Measurements from ENCODE around the gene MDM2. TPM values are rescaled to one million over a fixed set of nuclear protein-coding genes. Genes with fewer than 3 reads are reported as not detected.
A peak's percentile ranks its signal among the peaks of the same experiment; 100 is the strongest.

Gene MDM2
- total RNA-seq = 100 to 1,000 TPM in 1 of 4 donors, 10 to 100 TPM in 3; 64.0 to 124 (median 85.0) TPM

DNA sequence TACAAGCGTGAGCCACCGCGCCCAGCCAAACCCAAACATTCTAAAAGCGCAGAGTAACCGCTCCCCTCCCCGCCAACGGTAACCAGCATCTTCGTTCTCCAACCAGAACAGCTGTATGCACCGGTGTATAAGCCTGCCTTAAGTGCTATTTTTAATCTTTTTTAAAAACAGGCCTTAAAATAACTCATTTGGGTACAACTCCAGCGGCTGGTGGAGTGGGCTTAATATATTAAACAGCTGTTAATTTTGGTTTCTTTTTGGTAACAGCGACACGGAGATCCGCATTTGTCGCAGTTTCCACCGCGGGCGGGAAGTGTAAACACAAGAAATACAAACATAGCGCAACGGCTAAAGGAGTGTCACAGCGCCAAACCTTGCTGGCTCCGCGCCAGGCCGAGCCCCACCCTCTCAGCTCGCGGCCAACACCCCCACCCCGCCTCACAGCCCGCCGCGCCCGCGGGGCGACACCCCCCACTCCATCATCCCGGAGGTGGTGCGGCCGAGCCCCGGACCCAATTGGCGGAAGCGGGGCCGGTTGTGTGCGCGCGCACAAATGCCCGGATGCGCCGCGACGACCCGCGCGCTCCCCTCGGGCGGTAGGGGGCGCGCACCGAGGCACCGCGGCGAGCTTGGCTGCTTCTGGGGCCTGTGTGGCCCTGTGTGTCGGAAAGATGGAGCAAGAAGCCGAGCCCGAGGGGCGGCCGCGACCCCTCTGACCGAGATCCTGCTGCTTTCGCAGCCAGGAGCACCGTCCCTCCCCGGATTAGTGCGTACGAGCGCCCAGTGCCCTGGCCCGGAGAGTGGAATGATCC, at the start of gene MDM2:
MDM2 (plus strand) TSS at position 602 of the 812 bp plus-strand sequence. CDS start 301 bp downstream, outside the sequence.
- peak; percentile 92 to 95 for DNase-seq
- TF ChIP-seq POLR2A (IDR thresholded peaks at IDR 0.05) = peak; percentile 70 to 91
- TF ChIP-seq, protein P1, sequence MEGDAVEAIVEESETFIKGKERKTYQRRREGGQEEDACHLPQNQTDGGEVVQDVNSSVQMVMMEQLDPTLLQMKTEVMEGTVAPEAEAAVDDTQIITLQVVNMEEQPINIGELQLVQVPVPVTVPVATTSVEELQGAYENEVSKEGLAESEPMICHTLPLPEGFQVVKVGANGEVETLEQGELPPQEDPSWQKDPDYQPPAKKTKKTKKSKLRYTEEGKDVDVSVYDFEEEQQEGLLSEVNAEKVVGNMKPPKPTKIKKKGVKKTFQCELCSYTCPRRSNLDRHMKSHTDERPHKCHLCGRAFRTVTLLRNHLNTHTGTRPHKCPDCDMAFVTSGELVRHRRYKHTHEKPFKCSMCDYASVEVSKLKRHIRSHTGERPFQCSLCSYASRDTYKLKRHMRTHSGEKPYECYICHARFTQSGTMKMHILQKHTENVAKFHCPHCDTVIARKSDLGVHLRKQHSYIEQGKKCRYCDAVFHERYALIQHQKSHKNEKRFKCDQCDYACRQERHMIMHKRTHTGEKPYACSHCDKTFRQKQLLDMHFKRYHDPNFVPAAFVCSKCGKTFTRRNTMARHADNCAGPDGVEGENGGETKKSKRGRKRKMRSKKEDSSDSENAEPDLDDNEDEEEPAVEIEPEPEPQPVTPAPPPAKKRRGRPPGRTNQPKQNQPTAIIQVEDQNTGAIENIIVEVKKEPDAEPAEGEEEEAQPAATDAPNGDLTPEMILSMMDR (IDR thresholded peaks at IDR 0.05) = peak; percentile 71 to 89 (median 81)
- Histone ChIP-seq H3K27ac (peak within 1 kb of the TSS; percentile 98 to 99), H3K27me3 (no peaks in the 10 kb centered on the region), H3K36me3 (no peaks in the 10 kb centered on the region), H3K9me3 (no peaks in the 10 kb centered on the region), H3K4me3 (peak within 1 kb of the TSS; percentile 78 to 99), H3K4me1 (peaks cover 0 to 9% of the 10 kb centered on the region in 2 donors)
- intact Hi-C loops (cut with DNase I; ENCODE audit: low total_unique reads) = no loop called here

DNA sequence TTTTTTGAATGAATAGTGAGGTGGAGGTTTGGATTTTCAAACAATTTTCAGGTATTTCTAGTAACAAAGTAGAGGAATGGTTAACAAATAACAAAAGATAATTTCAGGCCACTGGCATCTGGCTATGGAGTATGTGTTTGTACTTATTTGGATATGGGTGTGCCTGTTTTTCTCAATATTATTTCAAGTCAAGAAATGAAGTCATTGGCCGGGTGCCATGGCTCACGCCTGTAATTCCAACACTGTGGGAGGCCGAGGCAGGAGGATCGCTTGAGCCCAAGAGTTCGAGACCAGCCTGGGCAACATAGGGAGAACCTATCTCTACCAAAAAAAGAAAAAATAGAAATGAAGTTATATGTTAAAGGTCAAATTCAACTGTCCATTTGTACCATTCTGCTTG, 48.1 kb upstream of the MDM2 start:
- TF ChIP-seq, protein P1 (IDR thresholded peaks at IDR 0.05) = no peak
- no peak for TF ChIP-seq POLR2A (IDR thresholded peaks at IDR 0.05)
- no peak overlapping the region for H3K27ac ChIP-seq
- intact Hi-C loops (cut with DNase I; ENCODE audit: low total_unique reads) = no loop called here
- no peaks in the 10 kb centered on the region for H3K9me3 ChIP-seq
- DNase-seq = no peak
- no peaks in the 10 kb centered on the region for H3K4me1 ChIP-seq
- no peaks in the 10 kb centered on the region for H3K36me3 ChIP-seq
- H3K27me3 ChIP-seq = no peaks in the 10 kb centered on the region
- H3K4me3 ChIP-seq = no peak overlapping the region

DNA sequence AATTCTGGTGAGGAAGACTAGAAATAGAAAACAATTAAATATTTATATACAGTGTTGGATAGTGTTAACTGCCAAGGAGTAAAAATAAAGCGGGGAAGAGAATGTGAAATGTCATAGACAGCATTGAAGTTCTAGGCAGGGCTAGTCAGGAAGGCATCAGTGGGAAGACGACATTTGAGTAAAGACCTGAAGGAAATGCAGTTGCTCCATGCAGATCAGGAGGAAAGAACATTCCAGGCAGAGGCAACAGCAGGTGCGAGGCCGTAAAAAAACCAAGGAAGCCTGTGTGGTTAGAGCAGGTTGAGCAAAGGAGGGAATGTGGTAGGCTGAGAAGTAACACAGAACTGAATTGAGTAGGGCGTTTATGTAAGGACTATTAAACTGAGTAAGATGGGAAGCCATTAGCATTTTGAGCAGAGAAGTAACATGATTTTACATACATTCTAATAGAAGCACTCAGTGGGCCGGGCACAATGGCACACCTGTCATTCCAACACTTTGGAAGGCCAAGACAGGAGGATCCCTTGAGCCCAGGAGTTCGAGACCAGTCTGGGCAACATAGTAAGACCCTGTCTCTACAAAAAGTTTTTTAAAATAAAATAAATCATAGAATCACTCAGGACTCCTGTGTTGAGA, 47.1 kb upstream of the MDM2 start:
- H3K4me1 ChIP-seq = no peaks in the 10 kb centered on the region
- H3K4me3 ChIP-seq = no peak overlapping the region
- intact Hi-C loops (cut with DNase I; ENCODE audit: low total_unique reads) = no loop called here
- no peaks in the 10 kb centered on the region for H3K36me3 ChIP-seq
- H3K27me3 ChIP-seq = no peaks in the 10 kb centered on the region
- no peak for DNase-seq
- TF ChIP-seq, protein P1 (IDR thresholded peaks at IDR 0.05) = no peak
- TF ChIP-seq POLR2A (IDR thresholded peaks at IDR 0.05) = no peak
- H3K27ac ChIP-seq = no peak overlapping the region
- no peaks in the 10 kb centered on the region for H3K9me3 ChIP-seq

DNA sequence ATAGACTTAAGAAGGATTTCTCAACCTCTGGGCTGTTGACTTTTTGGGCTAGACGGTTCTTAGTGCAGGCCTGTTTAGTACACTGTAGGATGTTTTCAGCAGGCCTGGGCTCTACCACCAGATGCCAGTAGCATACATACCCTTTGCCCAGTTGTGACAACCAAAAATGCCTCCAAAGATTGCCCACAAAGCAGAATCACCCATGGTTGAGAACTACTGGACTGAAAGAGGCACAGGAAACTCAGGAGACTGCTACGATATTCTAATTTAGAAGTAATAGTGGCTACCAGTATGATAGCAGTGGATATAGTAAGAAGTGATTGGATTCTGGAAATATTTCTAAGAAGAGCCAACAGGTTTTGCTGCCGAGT, 46.5 kb upstream of the MDM2 start:
- Histone ChIP-seq H3K36me3 (no peaks in the 10 kb centered on the region), H3K27ac (no peak overlapping the region), H3K27me3 (no peaks in the 10 kb centered on the region), H3K9me3 (no peaks in the 10 kb centered on the region), H3K4me3 (no peak overlapping the region), H3K4me1 (no peaks in the 10 kb centered on the region)
- TF ChIP-seq, protein P1 (IDR thresholded peaks at IDR 0.05) = no peak
- TF ChIP-seq POLR2A (IDR thresholded peaks at IDR 0.05) = no peak
- no peak for DNase-seq
- intact Hi-C loops (cut with DNase I; ENCODE audit: low total_unique reads) = no loop called here

Data from uterus (tissue), 4 donors.